Panc1 (cell line): ENCODE measurements around the gene PCAT7. TPM values are rescaled to one million over a fixed set of nuclear protein-coding genes. Genes with fewer than 3 reads are reported as not detected.
"Not testable (repeated sequence)": the region's sequence is repeated elsewhere in the genome, so short reads cannot be mapped to it uniquely, and the experiment has no call there.

Experiments
- ATAC-seq: fragments of 200-7000 bp; cut with Tn5 transposase; 2 replicates; pipeline ENCODE4 v1.9.1; 2020; ENCODE audit warnings: mild to moderate bottlenecking, moderate library complexity
- BruUV-seq: library from RNA; stranded (reverse); fragments of 400-500 nt; replicated peaks from 2 replicates; lab custom pipeline; 2021; lab: Mats Ljungman, UMichigan
- CTCF ChIA-PET: fragments of 300-600 bp; sonication (Branson Sonifier 250); formaldehyde crosslinking; loops from one replicate; lab custom pipeline; 2022; ENCODE audit warnings: antibody characterized with exemption; lab: Charles Lee
- POLR2A ChIA-PET: fragments of 300-600 bp; sonication (Branson Sonifier 250); formaldehyde crosslinking; loops from one replicate; lab custom pipeline; 2022; ENCODE audit warnings: antibody characterized with exemption; lab: Charles Lee
- DNase-seq: peaks from one replicate; pipeline ENCODE4 v3.0.0-alpha.2; 2010; ENCODE audit warnings: low read depth, low spot score
- H3K27ac ChIP-seq: 2 replicates; pipeline ENCODE4 v1.5.1; 2011; ENCODE audit warnings: mild to moderate bottlenecking, low read length, inconsistent platforms
- H3K27me3 ChIP-seq: fragments of 200-500 bp; sonication (Bioruptor generic); 2 replicates; pipeline ENCODE4 v1.6.0; 2014; ENCODE audit warnings: low read length, inconsistent platforms; ENCODE audit not compliant: control insufficient read depth, insufficient read depth
- H3K36me3 ChIP-seq: fragments of 200-500 bp; sonication (Bioruptor generic); 2 replicates; pipeline ENCODE4 v1.5.1; 2014; ENCODE audit warnings: inconsistent platforms, mild to moderate bottlenecking, low read length, moderate library complexity; ENCODE audit not compliant: control insufficient read depth, insufficient read depth
- H3K4me1 ChIP-seq: 2 replicates; pipeline ENCODE4 v1.5.1; 2011; ENCODE audit warnings: inconsistent platforms, mild to moderate bottlenecking, low read length, moderate library complexity; ENCODE audit not compliant: control insufficient read depth, insufficient read depth
- H3K4me3 ChIP-seq, 2 experiments: 2 replicates each; pipeline ENCODE4 v1.5.1; 2011 to 2012; ENCODE audit warnings: low read depth in 2 of 2, low read length in 2 of 2, mild to moderate bottlenecking in 2 of 2, inconsistent platforms in 1 of 2, moderate library complexity in 1 of 2
- H3K9me3 ChIP-seq: fragments of 200-500 bp; sonication (Bioruptor generic); 2 replicates; pipeline ENCODE4 v1.5.1; 2014; ENCODE audit warnings: low read depth, mild to moderate bottlenecking, inconsistent platforms, low read length, moderate library complexity; ENCODE audit not compliant: control insufficient read depth, insufficient read depth
- POLR2AphosphoS5 ChIP-seq: IDR thresholded peaks from 2 replicates; pipeline ENCODE4 v1.6.1; 2012; ENCODE audit warnings: mild to moderate bottlenecking, low read depth, low read length, moderate library complexity
- REST ChIP-seq, 2 experiments: IDR thresholded peaks; 2 replicates each; pipeline ENCODE4 v1.6.1; 2011 to 2012; ENCODE audit warnings: low read depth in 2 of 2, control low read depth in 1 of 2, low read length in 1 of 2, mild to moderate bottlenecking in 1 of 2, moderate library complexity in 1 of 2; ENCODE audit not compliant: insufficient read depth in 1 of 2
- SIN3A ChIP-seq: IDR thresholded peaks from 2 replicates; pipeline ENCODE4 v1.6.1; 2012; ENCODE audit warnings: low read depth, mild to moderate bottlenecking, low read length, moderate library complexity, borderline replicate concordance; ENCODE audit not compliant: insufficient read depth
- TCF7L2 ChIP-seq: IDR thresholded peaks from 2 replicates; pipeline ENCODE4 v1.6.1; 2011; ENCODE audit warnings: mild to moderate bottlenecking, low read depth, low read length, inconsistent platforms
- in situ Hi-C: cut with HindIII; loops from 2 replicates; pipeline ENCODE4 v1.10.0; 2016; ENCODE audit warnings: low sequenced_read_pairs, low pct_unique_long_range_greater_than_20kb
- intact Hi-C: fragments of 100-400 bp; cut with micrococcal nuclease; formaldehyde crosslinking; loops from one replicate; pipeline ENCODE4 v1.10.0; 2022; ENCODE audit not compliant: unreplicated experiment
- total RNA-seq: library from RNA; stranded (reverse); gene quantifications from one replicate; pipeline ENCODE4 v1.2.1, GENCODE V29; 2021; ENCODE audit not compliant: unreplicated experiment
- TF ChIP-seq, protein P1 (sequence below): fragments of 450-650 bp; IDR thresholded peaks from 2 replicates; pipeline ENCODE4 v1.5.1; 2017; ENCODE audit warnings: mild to moderate bottlenecking

PCAT7 gene
- total RNA-seq, 1 experiment from 2014 or later = 0.59 TPM

- TF ChIP-seq SIN3A (no peak), TCF7L2 (no peak), POLR2AphosphoS5 (no peak), REST (IDR thresholded peaks at IDR 0.05; ENCODE audit: insufficient read depth in 1 of 2, low read depth in 2 of 2, low read length in 1 of 2) (no peak)
- TF ChIP-seq, protein P1, sequence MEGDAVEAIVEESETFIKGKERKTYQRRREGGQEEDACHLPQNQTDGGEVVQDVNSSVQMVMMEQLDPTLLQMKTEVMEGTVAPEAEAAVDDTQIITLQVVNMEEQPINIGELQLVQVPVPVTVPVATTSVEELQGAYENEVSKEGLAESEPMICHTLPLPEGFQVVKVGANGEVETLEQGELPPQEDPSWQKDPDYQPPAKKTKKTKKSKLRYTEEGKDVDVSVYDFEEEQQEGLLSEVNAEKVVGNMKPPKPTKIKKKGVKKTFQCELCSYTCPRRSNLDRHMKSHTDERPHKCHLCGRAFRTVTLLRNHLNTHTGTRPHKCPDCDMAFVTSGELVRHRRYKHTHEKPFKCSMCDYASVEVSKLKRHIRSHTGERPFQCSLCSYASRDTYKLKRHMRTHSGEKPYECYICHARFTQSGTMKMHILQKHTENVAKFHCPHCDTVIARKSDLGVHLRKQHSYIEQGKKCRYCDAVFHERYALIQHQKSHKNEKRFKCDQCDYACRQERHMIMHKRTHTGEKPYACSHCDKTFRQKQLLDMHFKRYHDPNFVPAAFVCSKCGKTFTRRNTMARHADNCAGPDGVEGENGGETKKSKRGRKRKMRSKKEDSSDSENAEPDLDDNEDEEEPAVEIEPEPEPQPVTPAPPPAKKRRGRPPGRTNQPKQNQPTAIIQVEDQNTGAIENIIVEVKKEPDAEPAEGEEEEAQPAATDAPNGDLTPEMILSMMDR = no peak
- Histone ChIP-seq H3K4me3 (no peak overlapping the region), H3K27me3 (no peaks in the 10 kb centered on the region), H3K27ac (no peak overlapping the region), H3K36me3 (no peaks in the 10 kb centered on the region), H3K4me1 (no peaks in the 10 kb centered on the region), H3K9me3 (no peaks in the 10 kb centered on the region)
- DNase-seq = no peak
- in situ Hi-C loops (no loop called here), intact Hi-C loops (no loop called here)
- BruUV-seq = no TSS peak
- CTCF ChIA-PET = no interaction called here
- ATAC-seq = no peak
- POLR2A ChIA-PET = no interaction called here
Observed at GRCh38 chr9:94534901-94535300, 20.0 kb upstream of the PCAT7 start.

GRCh38 chr9:94538908-94539307 lies 16.0 kb upstream of the PCAT7 start:
- Histone ChIP-seq H3K4me3 (no peak overlapping the region), H3K27me3 (no peaks in the 10 kb centered on the region), H3K36me3 (no peaks in the 10 kb centered on the region), H3K4me1 (no peaks in the 10 kb centered on the region), H3K9me3 (no peaks in the 10 kb centered on the region), H3K27ac (no peak overlapping the region)
- TF ChIP-seq POLR2AphosphoS5 (no peak), REST (IDR thresholded peaks at IDR 0.05; ENCODE audit: insufficient read depth in 1 of 2, low read depth in 2 of 2, low read length in 1 of 2) (no peak), SIN3A (no peak), TCF7L2 (no peak)
- TF ChIP-seq, protein P1 = no peak
- intact Hi-C loops (no loop called here), in situ Hi-C loops (no loop called here)
- no peak for DNase-seq
- ChIA-PET CTCF (interaction anchor here (0.7 kb wide), 2 partner anchors 80 to 87 kb away, joined by 6 to 11 read pairs; no protein-coding TSS in a partner anchor), POLR2A (no interaction called here)
- ATAC-seq = no peak
- BruUV-seq = no TSS peak

- CTCF ChIA-PET, H3K27me3 ChIP-seq, ATAC-seq, in situ Hi-C loops, H3K36me3 ChIP-seq, H3K4me1 ChIP-seq, BruUV-seq, H3K4me3 ChIP-seq, H3K27ac ChIP-seq, intact Hi-C loops, DNase-seq, POLR2A ChIA-PET, H3K9me3 ChIP-seq: not testable (repeated sequence)
Observed at GRCh38 chr9:94544335-94544734, 10.5 kb upstream of the PCAT7 start.
